ENCODE data around the gene RAB31. TPM values are rescaled to one million over a fixed set of nuclear protein-coding genes. Genes with fewer than 3 reads are reported as not detected.

RAB31 gene
- total and polyA plus RNA-seq, 2 of the 13 experiments (the other 11 are each of a cell fraction or from before 2014, with no cell fraction given): 1.1 to 1.7 TPM

DNA sequence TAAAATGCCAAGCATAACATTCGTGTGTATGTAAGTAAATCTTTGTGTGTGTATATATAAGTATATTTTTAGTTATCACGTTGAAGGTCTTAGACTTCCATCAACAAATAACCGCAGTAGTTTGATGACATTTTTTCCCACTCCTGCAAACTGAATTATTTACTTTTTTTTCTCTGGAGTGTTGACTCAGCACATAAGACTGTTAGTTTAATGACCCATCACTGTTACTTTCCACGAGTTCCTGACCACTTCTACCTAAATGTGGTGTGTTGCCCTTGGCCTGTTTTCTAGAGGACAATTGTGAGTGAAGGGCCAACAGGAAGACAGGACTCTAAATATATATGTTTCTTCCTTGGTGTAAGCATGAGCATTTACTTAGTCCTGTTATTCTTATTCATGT is 106.3 kb downstream of the RAB31 start (continued):
- 0 out of 3 replicates have a peak, but pooled peaks have one; percentile 29 for TF ChIP-seq MXI1 (IDR thresholded peaks at IDR 0.05; ENCODE audit: borderline replicate concordance, low read depth, low read length)
- TF ChIP-seq, protein P1, sequence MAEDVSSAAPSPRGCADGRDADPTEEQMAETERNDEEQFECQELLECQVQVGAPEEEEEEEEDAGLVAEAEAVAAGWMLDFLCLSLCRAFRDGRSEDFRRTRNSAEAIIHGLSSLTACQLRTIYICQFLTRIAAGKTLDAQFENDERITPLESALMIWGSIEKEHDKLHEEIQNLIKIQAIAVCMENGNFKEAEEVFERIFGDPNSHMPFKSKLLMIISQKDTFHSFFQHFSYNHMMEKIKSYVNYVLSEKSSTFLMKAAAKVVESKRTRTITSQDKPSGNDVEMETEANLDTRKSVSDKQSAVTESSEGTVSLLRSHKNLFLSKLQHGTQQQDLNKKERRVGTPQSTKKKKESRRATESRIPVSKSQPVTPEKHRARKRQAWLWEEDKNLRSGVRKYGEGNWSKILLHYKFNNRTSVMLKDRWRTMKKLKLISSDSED (CRISPR knock-in tag; IDR thresholded peaks at IDR 0.05): no peak
- TF ChIP-seq, protein P2, sequence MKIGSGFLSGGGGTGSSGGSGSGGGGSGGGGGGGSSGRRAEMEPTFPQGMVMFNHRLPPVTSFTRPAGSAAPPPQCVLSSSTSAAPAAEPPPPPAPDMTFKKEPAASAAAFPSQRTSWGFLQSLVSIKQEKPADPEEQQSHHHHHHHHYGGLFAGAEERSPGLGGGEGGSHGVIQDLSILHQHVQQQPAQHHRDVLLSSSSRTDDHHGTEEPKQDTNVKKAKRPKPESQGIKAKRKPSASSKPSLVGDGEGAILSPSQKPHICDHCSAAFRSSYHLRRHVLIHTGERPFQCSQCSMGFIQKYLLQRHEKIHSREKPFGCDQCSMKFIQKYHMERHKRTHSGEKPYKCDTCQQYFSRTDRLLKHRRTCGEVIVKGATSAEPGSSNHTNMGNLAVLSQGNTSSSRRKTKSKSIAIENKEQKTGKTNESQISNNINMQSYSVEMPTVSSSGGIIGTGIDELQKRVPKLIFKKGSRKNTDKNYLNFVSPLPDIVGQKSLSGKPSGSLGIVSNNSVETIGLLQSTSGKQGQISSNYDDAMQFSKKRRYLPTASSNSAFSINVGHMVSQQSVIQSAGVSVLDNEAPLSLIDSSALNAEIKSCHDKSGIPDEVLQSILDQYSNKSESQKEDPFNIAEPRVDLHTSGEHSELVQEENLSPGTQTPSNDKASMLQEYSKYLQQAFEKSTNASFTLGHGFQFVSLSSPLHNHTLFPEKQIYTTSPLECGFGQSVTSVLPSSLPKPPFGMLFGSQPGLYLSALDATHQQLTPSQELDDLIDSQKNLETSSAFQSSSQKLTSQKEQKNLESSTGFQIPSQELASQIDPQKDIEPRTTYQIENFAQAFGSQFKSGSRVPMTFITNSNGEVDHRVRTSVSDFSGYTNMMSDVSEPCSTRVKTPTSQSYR (CRISPR knock-in tag; IDR thresholded peaks at IDR 0.05; ENCODE audit: borderline replicate concordance): no peak
- no peak for TF ChIP-seq POLR2A (IDR thresholded peaks at IDR 0.05; ENCODE audit: insufficient read depth in 1 of 2, low read depth in 2 of 2, low read length in 2 of 2)
- peak; percentile 35; the same call in 1 of the 2 replicates for TF ChIP-seq TBX2 (CRISPR knock-in tag; IDR thresholded peaks at IDR 0.05; ENCODE audit: borderline replicate concordance)
- no peak for TF ChIP-seq SETDB1 (CRISPR knock-in tag; IDR thresholded peaks at IDR 0.05; ENCODE audit: borderline replicate concordance)
- TF ChIP-seq ETV5 (CRISPR knock-in tag; IDR thresholded peaks at IDR 0.05; ENCODE audit: borderline replicate concordance): peak; percentile 56; the same call in 1 of the 2 replicates
- TF ChIP-seq FOXO1 (CRISPR knock-in tag; IDR thresholded peaks at IDR 0.05): peak; percentile 40; the same call in 1 of the 2 replicates
- TF ChIP-seq, protein P3, sequence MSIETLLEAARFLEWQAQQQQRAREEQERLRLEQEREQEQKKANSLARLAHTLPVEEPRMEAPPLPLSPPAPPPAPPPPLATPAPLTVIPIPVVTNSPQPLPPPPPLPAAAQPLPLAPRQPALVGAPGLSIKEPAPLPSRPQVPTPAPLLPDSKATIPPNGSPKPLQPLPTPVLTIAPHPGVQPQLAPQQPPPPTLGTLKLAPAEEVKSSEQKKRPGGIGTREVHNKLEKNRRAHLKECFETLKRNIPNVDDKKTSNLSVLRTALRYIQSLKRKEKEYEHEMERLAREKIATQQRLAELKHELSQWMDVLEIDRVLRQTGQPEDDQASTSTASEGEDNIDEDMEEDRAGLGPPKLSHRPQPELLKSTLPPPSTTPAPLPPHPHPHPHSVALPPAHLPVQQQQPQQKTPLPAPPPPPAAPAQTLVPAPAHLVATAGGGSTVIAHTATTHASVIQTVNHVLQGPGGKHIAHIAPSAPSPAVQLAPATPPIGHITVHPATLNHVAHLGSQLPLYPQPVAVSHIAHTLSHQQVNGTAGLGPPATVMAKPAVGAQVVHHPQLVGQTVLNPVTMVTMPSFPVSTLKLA (IDR thresholded peaks at IDR 0.05): no peak
- TF ChIP-seq ZNF557 (CRISPR knock-in tag; IDR thresholded peaks at IDR 0.05): no peak
- peak; percentile 69; the same call in 1 of the 2 replicates for TF ChIP-seq MAFG (CRISPR knock-in tag; IDR thresholded peaks at IDR 0.05)
- peak; percentile 79 for TF ChIP-seq ELF3 (CRISPR knock-in tag; IDR thresholded peaks at IDR 0.05)
- TF ChIP-seq, protein P4, sequence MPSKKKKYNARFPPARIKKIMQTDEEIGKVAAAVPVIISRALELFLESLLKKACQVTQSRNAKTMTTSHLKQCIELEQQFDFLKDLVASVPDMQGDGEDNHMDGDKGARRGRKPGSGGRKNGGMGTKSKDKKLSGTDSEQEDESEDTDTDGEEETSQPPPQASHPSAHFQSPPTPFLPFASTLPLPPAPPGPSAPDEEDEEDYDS (CRISPR knock-in tag; IDR thresholded peaks at IDR 0.05): 0 out of 2 replicates have a peak, but pooled peaks have one; percentile 21
- TF ChIP-seq, protein P5, sequence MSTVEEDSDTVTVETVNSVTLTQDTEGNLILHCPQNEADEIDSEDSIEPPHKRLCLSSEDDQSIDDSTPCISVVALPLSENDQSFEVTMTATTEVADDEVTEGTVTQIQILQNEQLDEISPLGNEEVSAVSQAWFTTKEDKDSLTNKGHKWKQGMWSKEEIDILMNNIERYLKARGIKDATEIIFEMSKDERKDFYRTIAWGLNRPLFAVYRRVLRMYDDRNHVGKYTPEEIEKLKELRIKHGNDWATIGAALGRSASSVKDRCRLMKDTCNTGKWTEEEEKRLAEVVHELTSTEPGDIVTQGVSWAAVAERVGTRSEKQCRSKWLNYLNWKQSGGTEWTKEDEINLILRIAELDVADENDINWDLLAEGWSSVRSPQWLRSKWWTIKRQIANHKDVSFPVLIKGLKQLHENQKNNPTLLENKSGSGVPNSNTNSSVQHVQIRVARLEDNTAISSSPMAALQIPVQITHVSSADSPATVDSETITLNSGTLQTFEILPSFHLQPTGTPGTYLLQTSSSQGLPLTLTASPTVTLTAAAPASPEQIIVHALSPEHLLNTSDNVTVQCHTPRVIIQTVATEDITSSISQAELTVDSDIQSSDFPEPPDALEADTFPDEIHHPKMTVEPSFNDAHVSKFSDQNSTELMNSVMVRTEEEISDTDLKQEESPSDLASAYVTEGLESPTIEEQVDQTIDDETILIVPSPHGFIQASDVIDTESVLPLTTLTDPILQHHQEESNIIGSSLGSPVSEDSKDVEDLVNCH (CRISPR knock-in tag; IDR thresholded peaks at IDR 0.05): no peak
- no peak for TF ChIP-seq ZNF670 (CRISPR knock-in tag; IDR thresholded peaks at IDR 0.05; ENCODE audit: borderline replicate concordance)
- TF ChIP-seq ZNF367 (CRISPR knock-in tag; IDR thresholded peaks at IDR 0.05; ENCODE audit: borderline replicate concordance): no peak
- no peak for TF ChIP-seq SRSF1 (optimal IDR thresholded peaks at IDR 0.05; ENCODE audit: low read depth, low read length)
- peak; percentile 86 for TF ChIP-seq FOSL2 (CRISPR knock-in tag; IDR thresholded peaks at IDR 0.05)
